Pancreas (tissue), 10 donors: Measurements from ENCODE around the gene CEP43. TPM values are rescaled to one million over a fixed set of nuclear protein-coding genes. Genes with fewer than 3 reads are reported as not detected.

Experiments
- ATAC-seq, 4 donors: fragments of 200-7000 bp; cut with Tn5 transposase; one replicate each; pipeline versions ENCODE4 v1.8.0 to v1.9.1; 2020; ENCODE audit warnings: mild to moderate bottlenecking in 4 of 4, moderate library complexity in 4 of 4
- DNase-seq, 6 donors: peaks; one replicate each; pipeline ENCODE4 v3.0.0-alpha.2; 2020
- FAIRE-seq: peaks from 2 replicates; lab custom pipeline; 2012; peaks lifted over from hg19 to GRCh38; lab: Jason Lieb, UNC
- H3K27ac ChIP-seq, 4 donors: fragments of 200-600 bp; sonication (generic); 1 replicate in 3 of 4; 2 replicates in 1 of 4; pipeline versions ENCODE4 v1.5.0 to v1.8.0; 2020
- H3K27me3 ChIP-seq, 4 donors: fragments of 200-600 bp; one replicate each; pipeline ENCODE4 v1.8.0; 2021
- H3K36me3 ChIP-seq, 3 donors: fragments of 200-600 bp; sonication (generic) in 1 of 3; one replicate each; pipeline versions ENCODE4 v1.5.0 to v1.8.0; 2020 to 2021
- H3K4me1 ChIP-seq, 3 donors: fragments of 200-600 bp; one replicate each; pipeline ENCODE4 v1.8.0; 2021
- H3K4me3 ChIP-seq, 4 donors: fragments of 200-600 bp; sonication (generic) in 2 of 4; one replicate each; pipeline versions ENCODE4 v1.5.0 to v1.8.0; 2020 to 2021
- H3K9me3 ChIP-seq, 4 donors: fragments of 200-600 bp; one replicate each; pipeline ENCODE4 v1.8.0; 2021
- WGBS, 2 donors: extraction: QIAGEN DNeasy Blood & Tissue Kit; methylation state at CpG; one replicate each; pipeline ENCODE4 v1.1.7; 2013; 5-methylcytosine and 5-hydroxymethylcytosine counted together
- intact Hi-C, 3 donors: fragments of 100-400 bp; cut with DNase I; formaldehyde crosslinking; loops; one replicate each; pipeline versions ENCODE4 v1.11.1 to v1.14.2; 2022
- polyA plus RNA-seq, 2 donors: library from polyadenylated mRNA; stranded (reverse); fragments of 200-250 nt; gene quantifications; one replicate each; pipeline ENCODE4 v1.2.3, GENCODE V29; 2013
- total RNA-seq, 6 donors: library from RNA; stranded (reverse); fragmentation: NEBNext Ultra II Directional in 4 of 6; extraction: Animal tissue kit (Norgen Biotek cat#: 25700) in 4 of 6; gene quantifications; one replicate each; pipeline versions ENCODE4 v1.2.1 to v1.2.4, GENCODE V29; 2021 to 2023
- TF ChIP-seq, protein P1 (sequence below), 4 donors: fragments of 200-600 bp; sonication (generic) in 3 of 4; IDR thresholded peaks; one replicate each; pipeline versions ENCODE4 v1.5.0 to v1.8.0; 2021; ENCODE audit warnings: antibody characterized with exemption in 4 of 4
- donor health status: healthy with polysubstance abuse.
- donor health status: DM: no; HTN: no; CAD: no; lungs with moderate emphysema.
- donor health status: DM: no; HTN: no; CAD: no.
- donor health status: control.
- donor health status: control.
- donor health status: Bipolar disorder and iron deficiency.
- donor health status: DM: yes; HTN: yes; CAD: no.
- donor health status: DM: no; HTN: no; CAD: no.
- donor health status: DM: no; HTN: no; CAD: no.
- donor health status: DM: yes; HTN: yes; CAD: no.

Gene CEP43
- total and polyA plus RNA-seq, 8 donors = 4.4 to 11.9 (median 6.4) TPM

GRCh38 chr6:166966268-166966667 lies 32.9 kb upstream of the CEP43 start:
- DNase-seq = no peak
- WGBS, 2 donors = 97 to 98% methylated on average over 2 of the region's 2 CpGs
- H3K4me3 ChIP-seq = no peak overlapping the region
- no peak for FAIRE-seq
- no peaks in the 10 kb centered on the region for H3K9me3 ChIP-seq
- no peaks in the 10 kb centered on the region for H3K4me1 ChIP-seq
- TF ChIP-seq, protein P1, sequence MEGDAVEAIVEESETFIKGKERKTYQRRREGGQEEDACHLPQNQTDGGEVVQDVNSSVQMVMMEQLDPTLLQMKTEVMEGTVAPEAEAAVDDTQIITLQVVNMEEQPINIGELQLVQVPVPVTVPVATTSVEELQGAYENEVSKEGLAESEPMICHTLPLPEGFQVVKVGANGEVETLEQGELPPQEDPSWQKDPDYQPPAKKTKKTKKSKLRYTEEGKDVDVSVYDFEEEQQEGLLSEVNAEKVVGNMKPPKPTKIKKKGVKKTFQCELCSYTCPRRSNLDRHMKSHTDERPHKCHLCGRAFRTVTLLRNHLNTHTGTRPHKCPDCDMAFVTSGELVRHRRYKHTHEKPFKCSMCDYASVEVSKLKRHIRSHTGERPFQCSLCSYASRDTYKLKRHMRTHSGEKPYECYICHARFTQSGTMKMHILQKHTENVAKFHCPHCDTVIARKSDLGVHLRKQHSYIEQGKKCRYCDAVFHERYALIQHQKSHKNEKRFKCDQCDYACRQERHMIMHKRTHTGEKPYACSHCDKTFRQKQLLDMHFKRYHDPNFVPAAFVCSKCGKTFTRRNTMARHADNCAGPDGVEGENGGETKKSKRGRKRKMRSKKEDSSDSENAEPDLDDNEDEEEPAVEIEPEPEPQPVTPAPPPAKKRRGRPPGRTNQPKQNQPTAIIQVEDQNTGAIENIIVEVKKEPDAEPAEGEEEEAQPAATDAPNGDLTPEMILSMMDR (IDR thresholded peaks at IDR 0.05) = no peak
- H3K27me3 ChIP-seq = no peaks in the 10 kb centered on the region
- intact Hi-C loops = no loop called here
- ATAC-seq = no peak
- H3K36me3 ChIP-seq = no peaks in the 10 kb centered on the region
- H3K27ac ChIP-seq = no peak overlapping the region

DNA sequence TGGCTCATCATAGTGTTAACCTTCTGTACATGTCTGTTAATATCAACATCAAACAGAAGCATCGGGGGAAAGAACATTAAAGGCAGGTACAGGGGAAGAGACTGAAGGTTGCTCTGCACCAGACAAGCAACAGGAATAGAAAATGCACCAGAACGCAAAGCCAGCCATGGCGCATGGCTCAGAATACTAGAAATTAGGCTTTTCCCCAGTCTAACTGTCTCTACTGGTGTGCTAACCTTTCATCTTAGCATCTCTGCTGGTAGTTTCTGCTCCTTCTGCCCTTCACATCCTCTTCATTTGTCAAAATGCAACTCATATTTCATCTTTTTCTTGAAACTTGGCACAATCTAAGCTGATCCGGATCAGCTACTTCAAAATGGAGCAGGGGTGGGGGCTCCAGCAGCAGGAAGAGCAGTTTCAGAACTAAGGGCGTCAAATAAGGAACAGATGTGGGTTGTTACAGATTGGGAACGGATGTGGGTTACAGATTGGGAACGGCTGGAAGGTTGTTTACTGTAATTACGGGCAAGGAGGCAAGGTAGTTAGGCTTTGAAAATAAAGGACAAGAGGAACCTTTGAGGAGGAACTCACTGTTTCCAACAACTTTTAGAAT lies 29.7 kb upstream of the CEP43 start:
- WGBS, 2 donors = 87 to 92% methylated on average over 8 of the region's 8 CpGs
- ATAC-seq (no peak), DNase-seq (no peak), FAIRE-seq (no peak)
- H3K9me3 ChIP-seq = no peaks in the 10 kb centered on the region
- intact Hi-C loops = no loop called here
- no peaks in the 10 kb centered on the region for H3K4me1 ChIP-seq
- H3K36me3 ChIP-seq = no peaks in the 10 kb centered on the region
- TF ChIP-seq, protein P1 (IDR thresholded peaks at IDR 0.05) = no peak
- no peak overlapping the region for H3K27ac ChIP-seq
- H3K27me3 ChIP-seq = no peaks in the 10 kb centered on the region
- no peak overlapping the region for H3K4me3 ChIP-seq

GRCh38 chr6:166970091-166970490 lies 29.1 kb upstream of the CEP43 start:
- intact Hi-C loops = no loop called here
- Histone ChIP-seq H3K27me3 (no peaks in the 10 kb centered on the region), H3K36me3 (no peaks in the 10 kb centered on the region), H3K9me3 (no peaks in the 10 kb centered on the region), H3K4me3 (no peak overlapping the region), H3K4me1 (no peaks in the 10 kb centered on the region), H3K27ac (no peak overlapping the region)
- TF ChIP-seq, protein P1 (IDR thresholded peaks at IDR 0.05) = no peak
- ATAC-seq = no peak
- FAIRE-seq = no peak
- no peak for DNase-seq

DNA sequence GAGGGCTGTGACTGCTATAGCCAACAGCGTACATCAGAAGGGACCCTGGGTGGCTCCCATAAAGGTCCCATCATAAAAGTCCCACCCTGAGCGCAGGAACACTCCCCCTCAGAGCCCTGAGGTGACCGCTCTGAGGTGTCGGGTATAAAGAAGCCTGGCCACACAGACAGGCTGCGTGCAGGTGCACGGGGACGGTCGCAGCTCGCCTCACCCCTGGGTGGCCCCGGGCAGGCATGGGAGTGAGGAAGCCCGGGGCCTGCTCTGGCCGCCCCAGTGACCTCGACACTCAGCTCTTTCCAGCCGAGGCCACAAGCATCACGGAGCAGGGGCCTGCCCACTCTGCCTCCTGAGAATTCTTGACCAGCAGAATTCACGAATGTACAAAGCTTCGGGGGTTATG lies 28.4 kb upstream of the CEP43 start:
- WGBS, 2 donors = 87 to 98% methylated on average over 17 of the region's 17 CpGs

GRCh38 chr6:166971271-166971670 lies 27.9 kb upstream of the CEP43 start:
- H3K4me1 ChIP-seq = no peaks in the 10 kb centered on the region
- H3K9me3 ChIP-seq = no peaks in the 10 kb centered on the region
- no peaks in the 10 kb centered on the region for H3K36me3 ChIP-seq
- intact Hi-C loops = no loop called here
- no peak for ATAC-seq
- FAIRE-seq = no peak
- no peak overlapping the region for H3K27ac ChIP-seq
- no peak for DNase-seq
- 70 to 77% methylated on average over 8 of the region's 8 CpGs for WGBS, 2 donors
- H3K4me3 ChIP-seq = no peak overlapping the region
- TF ChIP-seq, protein P1 (IDR thresholded peaks at IDR 0.05) = no peak
- H3K27me3 ChIP-seq = no peaks in the 10 kb centered on the region

More for the DNA sequence above, 28.4 kb upstream of the CEP43 start:
- H3K36me3 ChIP-seq = no peaks in the 10 kb centered on the region
- no peak for DNase-seq
- H3K4me3 ChIP-seq = no peak overlapping the region
- H3K4me1 ChIP-seq = no peaks in the 10 kb centered on the region
- no peak overlapping the region for H3K27ac ChIP-seq
- ATAC-seq = no peak
- H3K27me3 ChIP-seq = no peaks in the 10 kb centered on the region
- TF ChIP-seq, protein P1 (IDR thresholded peaks at IDR 0.05) = no peak
- no peaks in the 10 kb centered on the region for H3K9me3 ChIP-seq
- intact Hi-C loops = no loop called here
- FAIRE-seq = no peak
